Measurements from ENCODE around the gene IRF2.
A peak's percentile ranks its signal among the peaks of the same experiment; 100 is the strongest.
"Not testable (repeated sequence)": the region's sequence is repeated elsewhere in the genome, so short reads cannot be mapped to it uniquely, and the experiment has no call there.

IRF2 gene

DNA sequence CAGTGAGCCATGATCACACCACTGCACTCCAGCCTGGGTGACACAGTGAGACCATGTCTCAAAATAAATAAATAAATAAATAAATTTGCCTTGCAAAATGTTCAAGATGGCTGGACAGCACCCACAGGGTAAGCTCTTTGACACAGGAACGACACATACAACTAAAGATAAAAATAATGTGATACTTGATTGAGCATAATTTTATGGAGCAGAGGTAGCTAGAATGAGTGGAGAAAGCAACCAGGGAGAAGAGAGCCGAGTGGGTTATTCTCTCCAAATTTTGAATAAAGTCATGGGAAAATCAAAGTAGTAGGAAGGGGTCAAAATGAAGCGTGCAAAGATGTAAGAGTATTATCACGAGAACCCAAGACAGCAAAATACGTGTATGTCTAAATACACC lies 121.5 kb downstream of the IRF2 start:
- no peaks in the 10 kb centered on the region for H3K9me3 ChIP-seq (ENCODE audit: insufficient read depth, low read depth, low read length)
- no peak overlapping the region for H3K9ac ChIP-seq (ENCODE audit: low read depth, low read length)
- no peak overlapping the region for H3K27ac ChIP-seq (ENCODE audit: low read length)
- no peaks in the 10 kb centered on the region; the same call in 1 of the 2 replicates for H3K27me3 ChIP-seq (ENCODE audit: insufficient read depth, low read length)
- H3K4me3 ChIP-seq (ENCODE audit: low read length): no peak overlapping the region
- no peaks in the 10 kb centered on the region for H3K36me3 ChIP-seq (ENCODE audit: insufficient read depth, low read depth, low read length)
- H3K4me1 ChIP-seq (ENCODE audit: insufficient read depth, low read length): peaks cover 10% of the 10 kb centered on the region

DNA sequence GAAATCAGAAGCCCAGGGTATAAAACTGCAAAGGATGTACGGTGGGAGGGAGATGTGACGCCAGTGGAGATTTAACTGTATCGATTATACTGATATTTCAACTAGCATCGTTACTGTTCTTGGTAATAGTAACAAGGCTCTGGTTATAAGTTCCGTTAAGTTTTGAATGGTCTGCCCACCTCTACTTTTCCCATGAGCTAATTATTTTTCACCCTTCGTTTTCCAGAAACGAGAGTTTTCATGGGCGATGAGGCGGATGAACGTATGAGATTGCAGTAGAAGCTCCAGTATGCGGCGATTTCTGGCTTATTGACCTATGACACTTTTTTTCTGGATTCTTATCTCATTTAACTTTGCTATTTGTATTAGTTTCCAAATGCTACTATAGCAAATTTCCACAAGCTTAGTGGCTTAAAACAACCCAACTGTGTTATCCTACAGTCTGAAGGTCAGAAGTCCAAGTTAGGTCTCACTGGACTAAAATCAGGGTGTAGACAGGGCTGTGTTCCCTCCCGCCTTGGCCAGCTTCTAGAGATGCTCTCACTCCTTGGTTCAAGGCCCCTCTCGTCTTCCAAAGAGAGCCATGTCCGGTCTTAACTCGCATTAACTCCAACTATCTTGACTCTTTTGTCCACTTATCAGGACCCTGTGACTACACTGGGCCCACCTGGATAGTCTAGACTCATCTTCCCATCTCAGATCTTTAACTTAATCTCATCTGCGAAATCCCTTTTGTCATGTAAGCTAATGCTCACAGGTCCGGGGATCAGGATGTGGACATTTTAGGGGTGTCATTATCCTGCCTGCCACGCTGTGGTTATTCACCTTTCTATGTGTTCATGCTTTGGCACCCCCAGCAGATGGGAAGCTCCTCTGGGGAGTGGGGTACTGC lies 122.5 kb downstream of the IRF2 start:
- Histone ChIP-seq H3K9me3 (ENCODE audit: insufficient read depth, low read depth, low read length) (no peaks in the 10 kb centered on the region), H3K27ac (ENCODE audit: low read length) (no peak overlapping the region), H3K4me3 (ENCODE audit: low read length) (no peak overlapping the region), H3K27me3 (ENCODE audit: insufficient read depth, low read length) (no peaks in the 10 kb centered on the region; the same call in 1 of the 2 replicates), H3K9ac (ENCODE audit: low read depth, low read length) (no peak overlapping the region), H3K36me3 (ENCODE audit: insufficient read depth, low read depth, low read length) (no peaks in the 10 kb centered on the region), H3K4me1 (ENCODE audit: insufficient read depth, low read length) (peaks cover 19% of the 10 kb centered on the region)

DNA sequence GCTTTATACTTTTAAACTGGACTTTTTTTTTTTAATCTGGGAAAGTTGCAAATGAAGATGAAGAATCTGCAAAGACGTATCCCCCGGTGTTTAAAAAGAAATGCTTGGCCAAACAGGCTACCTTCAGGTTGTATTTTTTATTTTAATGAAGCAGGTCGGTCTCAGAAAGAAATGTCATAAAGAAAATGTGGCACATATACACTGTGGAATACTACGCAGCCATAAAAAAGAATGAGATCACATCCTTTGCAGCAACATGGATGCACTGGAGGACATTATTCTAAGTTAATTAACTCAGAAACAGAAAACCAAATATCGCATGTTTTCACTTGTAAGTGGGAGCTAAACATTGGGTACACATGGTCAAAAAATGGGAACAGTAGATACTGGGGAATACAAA lies 123.4 kb downstream of the IRF2 start:
- Histone ChIP-seq H3K27me3 (ENCODE audit: insufficient read depth, low read length) (no peaks in the 10 kb centered on the region; the same call in 1 of the 2 replicates), H3K9ac (ENCODE audit: low read depth, low read length) (no peak overlapping the region), H3K9me3 (ENCODE audit: insufficient read depth, low read depth, low read length) (no peaks in the 10 kb centered on the region), H3K4me3 (ENCODE audit: low read length) (no peak overlapping the region), H3K4me1 (ENCODE audit: insufficient read depth, low read length) (peaks cover 20% of the 10 kb centered on the region), H3K27ac (ENCODE audit: low read length) (no peak overlapping the region), H3K36me3 (ENCODE audit: insufficient read depth, low read depth, low read length) (no peaks in the 10 kb centered on the region)

DNA sequence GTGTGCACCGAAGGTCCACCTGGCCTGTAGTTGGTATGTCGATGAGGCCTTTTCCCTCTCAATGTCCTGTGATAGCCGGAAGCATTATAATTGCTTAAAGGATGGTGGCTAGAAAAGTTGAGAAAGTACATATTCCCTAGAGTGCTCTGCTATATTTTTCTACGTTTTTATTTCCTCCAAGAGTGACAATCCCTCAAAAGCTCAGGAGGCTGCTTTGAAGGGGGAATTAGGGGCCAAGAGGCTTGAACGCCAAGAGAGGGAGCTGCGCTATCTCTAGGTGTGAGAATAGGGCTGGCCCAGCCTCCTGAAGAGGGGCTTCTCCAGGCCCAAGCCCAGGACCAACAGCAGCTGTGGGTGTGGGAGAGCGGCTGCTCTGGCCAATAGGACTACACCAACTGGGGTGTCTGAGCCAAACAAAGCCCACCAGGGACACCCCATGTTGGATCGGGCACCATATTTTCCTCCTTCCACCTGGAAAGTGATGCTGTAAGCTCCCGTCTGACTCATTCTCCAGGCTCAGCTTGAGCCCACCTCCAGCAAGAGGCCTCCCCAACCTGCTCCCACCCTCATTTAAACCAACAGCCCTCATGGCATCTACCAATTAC lies 124.0 kb downstream of the IRF2 start:
- Histone ChIP-seq H3K36me3 (ENCODE audit: insufficient read depth, low read depth, low read length) (no peaks in the 10 kb centered on the region), H3K27me3 (ENCODE audit: insufficient read depth, low read length) (no peaks in the 10 kb centered on the region; the same call in 1 of the 2 replicates), H3K4me3 (ENCODE audit: low read length) (no peak overlapping the region), H3K27ac (ENCODE audit: low read length) (no peak overlapping the region), H3K4me1 (ENCODE audit: insufficient read depth, low read length) (peaks cover 20% of the 10 kb centered on the region), H3K9ac (ENCODE audit: low read depth, low read length) (no peak overlapping the region), H3K9me3 (ENCODE audit: insufficient read depth, low read depth, low read length) (no peaks in the 10 kb centered on the region)

DNA sequence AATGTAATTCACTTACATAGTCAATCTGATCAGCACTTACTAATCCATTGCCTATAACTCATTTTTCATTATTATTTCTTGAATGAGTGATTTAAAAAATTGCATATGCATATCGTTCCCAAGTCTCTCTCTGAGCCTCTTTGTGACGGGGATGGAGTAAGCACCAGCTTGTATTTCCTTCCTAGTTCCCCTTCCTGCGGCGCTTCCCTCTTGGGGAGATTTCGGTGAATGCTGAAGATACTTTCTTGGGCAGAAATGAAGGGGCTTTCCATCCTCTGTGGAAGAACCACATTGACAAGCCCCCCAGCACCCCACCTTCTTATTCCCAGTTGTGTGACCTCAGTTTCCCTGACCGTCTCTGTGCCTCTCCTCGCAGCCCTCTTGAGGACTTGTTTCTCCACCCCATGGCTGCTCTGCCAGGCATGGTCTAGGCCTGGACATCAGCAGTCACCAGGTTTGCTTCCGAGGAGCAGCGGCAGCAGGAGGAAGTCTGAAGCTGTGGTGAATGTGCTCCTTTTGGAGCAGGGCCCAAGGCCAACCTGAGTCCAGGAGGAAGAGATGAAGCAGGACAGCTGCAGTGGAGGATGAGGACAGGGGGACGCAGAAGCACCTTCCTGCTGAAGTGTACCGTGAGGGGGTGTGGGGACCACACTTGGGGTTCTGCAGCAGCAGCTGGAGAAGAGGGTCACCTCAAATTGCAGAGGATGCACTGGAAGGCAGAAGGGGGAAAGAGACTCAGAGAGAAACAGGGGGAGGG lies 124.9 kb downstream of the IRF2 start:
- Histone ChIP-seq H3K27ac (ENCODE audit: low read length) (no peak overlapping the region), H3K4me3 (ENCODE audit: low read length) (no peak overlapping the region), H3K36me3 (ENCODE audit: insufficient read depth, low read depth, low read length) (no peaks in the 10 kb centered on the region), H3K9ac (ENCODE audit: low read depth, low read length) (no peak overlapping the region; the same call in 1 of the 2 replicates), H3K4me1 (ENCODE audit: insufficient read depth, low read length) (peaks cover 20% of the 10 kb centered on the region), H3K9me3 (ENCODE audit: insufficient read depth, low read depth, low read length) (no peaks in the 10 kb centered on the region), H3K27me3 (ENCODE audit: insufficient read depth, low read length) (no peaks in the 10 kb centered on the region; the same call in 1 of the 2 replicates)

DNA sequence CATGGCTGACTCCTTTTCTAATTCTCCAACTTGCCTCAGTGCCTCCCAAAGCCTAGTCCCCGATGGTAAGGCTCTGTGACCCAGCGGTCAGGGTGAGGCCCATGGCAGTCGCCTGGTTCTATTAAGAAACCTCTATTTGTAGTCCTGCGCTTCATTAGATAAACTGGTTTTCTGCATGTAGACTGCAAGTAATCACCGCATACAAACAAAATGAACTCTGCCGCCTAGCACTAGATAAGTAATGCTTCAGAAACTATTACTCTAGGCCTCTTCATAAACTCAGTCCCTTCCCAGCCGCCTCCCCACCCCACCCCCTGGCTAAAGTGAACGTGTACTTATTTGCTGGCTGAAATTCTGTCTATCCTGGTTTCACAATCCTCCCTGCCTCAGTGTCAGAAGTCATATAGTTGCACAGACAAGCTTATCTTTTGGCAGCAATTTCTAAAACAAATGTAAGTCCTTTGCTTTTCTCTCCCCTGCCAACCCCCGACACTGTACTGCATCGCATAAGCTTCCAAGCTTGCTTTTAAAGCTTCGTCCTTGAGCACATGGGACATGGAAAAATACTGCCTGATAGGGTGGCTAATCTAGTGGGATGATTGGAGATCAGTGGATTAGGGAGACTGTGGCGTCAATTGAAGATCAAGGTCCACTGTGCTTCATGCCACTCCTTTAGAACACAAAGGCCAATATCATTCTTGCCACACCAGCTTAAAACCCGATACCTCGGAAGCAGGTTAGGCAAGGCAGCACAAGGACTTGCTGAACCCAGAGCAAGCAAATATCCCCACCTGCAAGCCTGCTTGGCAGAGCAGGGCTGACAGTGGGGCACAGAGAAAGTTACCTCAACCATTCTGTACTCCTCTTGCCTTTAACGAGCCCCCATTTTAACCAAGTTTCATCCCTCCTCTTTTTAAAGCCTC lies 125.8 kb downstream of the IRF2 start:
- Histone ChIP-seq H3K4me3 (ENCODE audit: low read length) (no peak overlapping the region), H3K27me3 (ENCODE audit: insufficient read depth, low read length) (no peaks in the 10 kb centered on the region; the same call in 1 of the 2 replicates), H3K27ac (ENCODE audit: low read length) (no peak overlapping the region), H3K9ac (ENCODE audit: low read depth, low read length) (peak overlapping the region; percentile 74; the same call in 1 of the 2 replicates), H3K4me1 (ENCODE audit: insufficient read depth, low read length) (peaks cover 20% of the 10 kb centered on the region), H3K9me3 (ENCODE audit: insufficient read depth, low read depth, low read length) (no peaks in the 10 kb centered on the region), H3K36me3 (ENCODE audit: insufficient read depth, low read depth, low read length) (no peaks in the 10 kb centered on the region)

DNA sequence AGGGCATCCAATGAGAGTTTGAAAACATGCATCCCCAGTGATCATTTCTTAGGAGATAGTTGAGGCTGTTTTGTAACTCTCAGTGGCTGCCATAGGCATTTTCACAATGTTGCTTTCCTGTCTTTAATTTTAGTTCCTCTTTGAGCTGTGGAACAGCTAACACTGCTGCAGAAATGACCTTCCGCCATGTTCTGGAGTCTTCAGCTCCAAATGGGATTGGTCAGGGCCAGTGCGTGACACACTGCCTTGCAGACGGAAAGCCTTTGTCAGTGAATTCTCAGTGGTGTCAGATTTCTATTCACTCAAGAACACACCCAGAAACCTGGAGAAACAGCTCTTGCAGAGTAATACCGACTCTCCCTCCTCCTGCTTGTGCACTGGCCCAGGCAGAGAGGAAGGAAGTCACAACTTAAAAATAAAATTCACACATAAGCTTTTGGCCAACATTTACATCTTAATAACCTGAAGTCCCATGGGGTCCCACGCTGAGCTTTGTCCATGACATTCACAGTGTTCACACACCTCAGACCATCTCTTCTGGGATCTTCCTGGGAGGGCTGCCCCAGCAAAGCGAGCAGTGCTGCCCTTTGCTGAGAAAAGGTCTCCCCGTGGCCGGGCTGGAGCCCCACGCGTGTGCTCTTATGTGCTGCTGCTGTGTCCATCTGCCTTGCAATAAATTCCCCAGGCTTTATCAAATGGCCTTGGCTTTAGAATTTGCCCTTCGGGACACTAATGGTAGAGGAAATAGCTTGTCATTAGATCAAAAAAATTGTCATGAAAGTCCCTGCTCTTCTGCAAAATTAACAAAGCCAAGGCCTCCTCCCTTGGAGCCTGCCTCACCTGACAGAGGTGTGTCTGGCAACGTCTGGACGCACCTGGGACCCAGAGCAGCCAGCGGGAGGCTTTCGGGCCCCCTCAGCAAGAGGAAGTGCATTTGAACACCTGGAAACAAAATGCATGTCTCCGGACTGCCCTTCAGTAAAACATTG lies 126.8 kb downstream of the IRF2 start:
- Histone ChIP-seq H3K4me3 (ENCODE audit: low read length) (peak overlapping the region; percentile 43; the same call in 1 of the 2 replicates), H3K36me3 (ENCODE audit: insufficient read depth, low read depth, low read length) (no peaks in the 10 kb centered on the region), H3K27ac (ENCODE audit: low read length) (peak overlapping the region; percentile 69), H3K9me3 (ENCODE audit: insufficient read depth, low read depth, low read length) (no peaks in the 10 kb centered on the region), H3K4me1 (ENCODE audit: insufficient read depth, low read length) (peaks cover 26% of the 10 kb centered on the region), H3K9ac (ENCODE audit: low read depth, low read length) (peak overlapping the region; percentile 74; the same call in 1 of the 2 replicates), H3K27me3 (ENCODE audit: insufficient read depth, low read length) (no peaks in the 10 kb centered on the region; the same call in 1 of the 2 replicates)

DNA sequence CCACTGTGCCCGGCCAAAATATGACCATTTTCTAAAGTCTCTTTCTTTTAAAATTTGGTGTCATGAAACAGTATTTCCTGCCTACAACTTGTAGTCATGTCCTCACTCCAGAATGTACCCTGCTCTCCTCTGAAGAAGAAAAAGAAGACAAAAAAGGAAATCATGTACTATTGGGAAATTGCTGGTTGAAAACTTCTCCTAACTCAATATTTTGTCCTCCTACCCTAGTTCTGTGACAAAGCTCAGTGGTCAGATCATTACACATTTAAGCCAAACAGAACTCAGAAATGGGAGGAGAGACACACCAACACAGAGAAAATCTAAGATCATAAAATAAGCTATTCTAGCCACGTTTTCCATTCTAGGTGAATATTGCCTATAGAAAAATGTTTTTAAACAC lies 127.7 kb downstream of the IRF2 start:
- Histone ChIP-seq H3K9me3 (ENCODE audit: insufficient read depth, low read depth, low read length) (no peaks in the 10 kb centered on the region), H3K4me1 (ENCODE audit: insufficient read depth, low read length) (peaks cover 26% of the 10 kb centered on the region)

DNA sequence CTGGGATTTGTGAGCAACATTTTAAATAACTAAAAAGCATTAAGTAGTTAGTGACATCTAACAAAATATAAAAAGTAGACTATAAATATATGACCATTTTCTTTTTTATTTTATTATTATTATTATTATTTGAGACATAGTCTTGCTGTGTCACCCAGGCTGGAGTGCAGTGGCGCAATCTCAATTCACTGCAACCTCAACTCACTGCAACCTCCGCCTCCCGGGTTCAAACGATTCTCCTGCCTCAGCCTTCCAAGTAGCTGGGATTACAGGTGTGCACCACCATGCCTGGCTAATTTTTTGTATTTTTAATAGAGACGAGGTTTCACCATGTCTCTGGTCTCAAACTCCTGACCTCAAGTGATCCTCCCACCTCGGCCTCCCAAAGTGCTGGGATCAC lies 128.1 kb downstream of the IRF2 start:
- not testable (repeated sequence) for H3K9me3 ChIP-seq (ENCODE audit: insufficient read depth, low read depth, low read length); H3K36me3 ChIP-seq (ENCODE audit: insufficient read depth, low read depth, low read length); H3K27ac ChIP-seq (ENCODE audit: low read length); H3K27me3 ChIP-seq (ENCODE audit: insufficient read depth, low read length); H3K4me3 ChIP-seq (ENCODE audit: low read length); H3K9ac ChIP-seq (ENCODE audit: low read depth, low read length)
- peaks cover 26% of the 10 kb centered on the region for H3K4me1 ChIP-seq (ENCODE audit: insufficient read depth, low read length)

More for the DNA sequence above, 127.7 kb downstream of the IRF2 start:
- Histone ChIP-seq H3K9ac (ENCODE audit: low read depth, low read length) (peak overlapping the region; percentile 46; the same call in 1 of the 2 replicates), H3K4me3 (ENCODE audit: low read length) (no peak overlapping the region), H3K27me3 (ENCODE audit: insufficient read depth, low read length) (no peaks in the 10 kb centered on the region; the same call in 1 of the 2 replicates), H3K27ac (ENCODE audit: low read length) (peak overlapping the region; percentile 35), H3K36me3 (ENCODE audit: insufficient read depth, low read depth, low read length) (no peaks in the 10 kb centered on the region)

DNA sequence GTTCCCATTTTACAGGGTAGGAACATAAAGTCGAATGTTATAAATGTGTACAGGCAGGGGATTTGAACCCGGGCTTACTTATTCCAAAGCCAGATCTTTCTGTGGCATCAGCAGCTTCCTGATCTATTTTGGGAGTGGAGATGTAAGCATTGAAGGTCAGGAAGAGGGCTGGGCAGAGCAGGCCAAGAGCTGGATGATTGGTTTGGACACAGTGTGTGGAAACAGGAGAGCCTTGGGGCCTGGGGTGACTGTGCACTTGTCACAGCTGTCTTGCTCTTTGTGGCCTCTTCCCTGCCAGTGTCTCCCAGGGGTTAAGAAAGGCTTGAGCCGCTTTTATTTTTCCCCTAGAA lies 128.8 kb downstream of the IRF2 start:
- Histone ChIP-seq H3K36me3 (ENCODE audit: insufficient read depth, low read depth, low read length) (no peaks in the 10 kb centered on the region), H3K4me3 (ENCODE audit: low read length) (no peak overlapping the region), H3K27ac (ENCODE audit: low read length) (no peak overlapping the region), H3K9me3 (ENCODE audit: insufficient read depth, low read depth, low read length) (no peaks in the 10 kb centered on the region), H3K9ac (ENCODE audit: low read depth, low read length) (no peak overlapping the region), H3K27me3 (ENCODE audit: insufficient read depth, low read length) (no peaks in the 10 kb centered on the region; the same call in 1 of the 2 replicates), H3K4me1 (ENCODE audit: insufficient read depth, low read length) (peaks cover 26% of the 10 kb centered on the region)
